ENCODE results near the gene AKR1C8.
"Not testable (repeated sequence)": the region's sequence is repeated elsewhere in the genome, so short reads cannot be mapped to it uniquely, and the experiment has no call there.

AKR1C8 gene

DNA sequence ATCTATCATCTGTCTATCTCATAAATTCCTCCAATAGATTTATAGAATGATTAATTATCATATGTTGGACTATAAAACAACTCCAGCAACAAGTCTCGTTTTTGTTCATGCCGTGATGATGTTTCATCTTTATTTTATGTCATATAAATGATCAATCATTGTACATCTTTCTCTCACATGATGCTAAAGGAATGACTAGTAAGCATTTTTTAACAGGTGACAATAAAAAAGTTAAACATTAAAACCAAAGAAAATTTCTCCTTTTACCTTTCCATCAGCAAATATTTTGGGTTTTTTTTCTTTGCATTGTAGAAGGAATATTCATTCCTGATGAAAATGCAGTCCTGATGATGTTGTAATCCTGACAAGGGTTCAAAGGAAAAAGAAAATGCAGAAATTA is 49.4 kb downstream of the AKR1C8 start:
- H3K4me3 ChIP-seq (replicated peaks in 1 of 2; ENCODE audit: low read depth in 2 of 2, low read length in 2 of 2): no peak overlapping the region
- DNase-seq (ENCODE audit: low read depth in 2 of 2): no peak
- TF ChIP-seq, protein P1, sequence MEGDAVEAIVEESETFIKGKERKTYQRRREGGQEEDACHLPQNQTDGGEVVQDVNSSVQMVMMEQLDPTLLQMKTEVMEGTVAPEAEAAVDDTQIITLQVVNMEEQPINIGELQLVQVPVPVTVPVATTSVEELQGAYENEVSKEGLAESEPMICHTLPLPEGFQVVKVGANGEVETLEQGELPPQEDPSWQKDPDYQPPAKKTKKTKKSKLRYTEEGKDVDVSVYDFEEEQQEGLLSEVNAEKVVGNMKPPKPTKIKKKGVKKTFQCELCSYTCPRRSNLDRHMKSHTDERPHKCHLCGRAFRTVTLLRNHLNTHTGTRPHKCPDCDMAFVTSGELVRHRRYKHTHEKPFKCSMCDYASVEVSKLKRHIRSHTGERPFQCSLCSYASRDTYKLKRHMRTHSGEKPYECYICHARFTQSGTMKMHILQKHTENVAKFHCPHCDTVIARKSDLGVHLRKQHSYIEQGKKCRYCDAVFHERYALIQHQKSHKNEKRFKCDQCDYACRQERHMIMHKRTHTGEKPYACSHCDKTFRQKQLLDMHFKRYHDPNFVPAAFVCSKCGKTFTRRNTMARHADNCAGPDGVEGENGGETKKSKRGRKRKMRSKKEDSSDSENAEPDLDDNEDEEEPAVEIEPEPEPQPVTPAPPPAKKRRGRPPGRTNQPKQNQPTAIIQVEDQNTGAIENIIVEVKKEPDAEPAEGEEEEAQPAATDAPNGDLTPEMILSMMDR (IDR thresholded peaks at IDR 0.05; ENCODE audit: low read depth, low read length): no peak

DNA sequence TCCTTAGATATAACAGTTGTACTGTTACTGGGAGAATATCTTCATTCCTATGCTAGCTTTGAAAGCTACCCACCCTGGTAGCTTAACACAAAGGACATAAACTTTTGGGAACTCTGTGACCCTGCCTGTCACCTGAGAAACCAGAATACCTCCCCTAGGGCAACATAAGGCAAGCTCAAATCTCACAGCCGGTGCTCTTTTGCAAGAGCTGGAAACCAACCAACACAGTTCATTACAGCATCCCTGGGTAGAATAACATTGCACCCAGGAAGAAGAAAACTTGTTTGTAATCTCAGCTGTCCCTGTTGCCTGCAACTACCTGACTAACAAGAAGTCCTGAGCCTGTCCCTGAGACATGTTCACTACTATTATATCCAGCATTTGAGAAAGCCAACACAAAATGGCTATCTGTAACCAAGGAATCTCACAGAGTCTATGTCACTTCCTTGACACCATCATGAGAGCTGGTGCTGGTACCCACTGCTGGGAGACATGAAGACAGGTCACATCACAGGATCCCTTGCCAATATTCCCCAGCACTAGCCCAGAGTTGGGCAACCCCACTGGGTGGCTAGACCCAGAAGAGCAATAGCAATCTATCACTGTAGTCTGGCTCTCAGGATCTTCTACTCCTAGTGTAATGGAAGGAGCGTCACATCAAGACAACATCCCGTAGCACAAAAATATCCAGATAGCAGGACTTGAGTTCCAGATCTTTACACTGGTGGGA is 59.5 kb downstream of the AKR1C8 start:
- TF ChIP-seq, protein P1 (IDR thresholded peaks at IDR 0.05; ENCODE audit: low read depth, low read length): no peak
- no peak overlapping the region for H3K4me3 ChIP-seq (replicated peaks in 1 of 2; ENCODE audit: low read depth in 2 of 2, low read length in 2 of 2)
- peak; percentile 4 to 19 for DNase-seq (ENCODE audit: low read depth in 2 of 2)

DNA sequence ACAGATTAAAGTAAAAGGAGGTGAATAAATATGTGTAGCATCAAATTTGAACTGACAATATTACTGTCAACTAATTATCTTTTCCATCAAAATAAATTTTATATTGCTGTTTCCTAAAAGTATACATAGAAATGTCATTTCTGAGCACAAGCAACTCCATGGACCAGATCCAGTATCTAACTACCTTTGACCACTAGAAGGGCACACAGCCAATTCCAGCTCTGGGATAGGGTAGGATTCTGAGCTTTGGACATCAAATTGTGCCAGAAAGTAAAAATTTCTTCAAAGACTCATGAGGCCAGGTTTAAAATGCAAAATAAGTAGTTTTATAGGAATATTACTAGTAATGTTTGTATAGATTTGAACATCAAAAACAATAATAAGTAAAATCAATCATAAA is 61.1 kb downstream of the AKR1C8 start:
- TF ChIP-seq, protein P1 (IDR thresholded peaks at IDR 0.05; ENCODE audit: low read depth, low read length): no peak
- no peak overlapping the region for H3K4me3 ChIP-seq (replicated peaks in 1 of 2; ENCODE audit: low read depth in 2 of 2, low read length in 2 of 2)
- no peak for DNase-seq (ENCODE audit: low read depth in 2 of 2)

DNA sequence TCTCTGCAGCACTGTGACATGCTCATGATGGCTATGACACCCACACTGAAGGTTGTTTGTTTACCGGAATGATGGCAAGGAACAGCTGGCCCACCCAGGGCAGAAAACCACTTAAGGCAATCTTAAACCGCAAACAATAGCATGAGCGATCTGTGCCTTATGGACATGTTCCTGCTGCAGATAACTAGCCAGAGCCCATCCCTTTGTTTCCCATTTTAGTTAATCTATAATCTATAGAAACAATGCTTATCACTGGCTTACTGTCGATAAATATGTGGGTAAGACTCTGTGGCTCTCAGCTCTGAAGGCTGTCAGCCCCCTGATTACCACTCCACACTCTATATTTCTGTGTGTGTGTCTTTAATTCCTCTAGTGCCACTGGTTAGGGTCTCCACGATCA is 65.0 kb downstream of the AKR1C8 start:
- H3K4me3 ChIP-seq (replicated peaks in 1 of 2; ENCODE audit: low read depth in 2 of 2, low read length in 2 of 2); DNase-seq (ENCODE audit: low read depth in 2 of 2): not testable (repeated sequence)

DNA sequence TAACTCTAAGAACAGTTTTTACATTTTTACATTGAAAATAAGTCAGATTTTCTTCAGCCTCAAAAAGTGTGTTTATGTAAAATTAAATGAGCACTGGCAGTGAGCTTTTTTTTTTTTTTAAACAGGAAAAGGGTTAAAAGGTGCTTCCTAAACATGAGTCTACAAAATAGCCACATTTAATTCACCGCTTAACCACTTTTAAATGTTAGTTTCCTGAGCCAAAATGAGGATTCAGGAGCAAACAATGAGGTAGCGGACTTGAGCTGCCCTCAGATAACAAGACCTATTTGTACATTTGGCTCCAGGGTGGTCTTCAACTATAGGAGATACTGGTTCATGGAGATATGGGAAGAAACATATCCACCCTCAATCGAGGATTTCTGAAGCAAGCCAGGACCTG is 67.9 kb downstream of the AKR1C8 start:
- TF ChIP-seq, protein P1 (IDR thresholded peaks at IDR 0.05; ENCODE audit: low read depth, low read length): no peak
- no peak for DNase-seq (ENCODE audit: low read depth in 2 of 2)
- no peak overlapping the region for H3K4me3 ChIP-seq (replicated peaks in 1 of 2; ENCODE audit: low read depth in 2 of 2, low read length in 2 of 2)

DNA sequence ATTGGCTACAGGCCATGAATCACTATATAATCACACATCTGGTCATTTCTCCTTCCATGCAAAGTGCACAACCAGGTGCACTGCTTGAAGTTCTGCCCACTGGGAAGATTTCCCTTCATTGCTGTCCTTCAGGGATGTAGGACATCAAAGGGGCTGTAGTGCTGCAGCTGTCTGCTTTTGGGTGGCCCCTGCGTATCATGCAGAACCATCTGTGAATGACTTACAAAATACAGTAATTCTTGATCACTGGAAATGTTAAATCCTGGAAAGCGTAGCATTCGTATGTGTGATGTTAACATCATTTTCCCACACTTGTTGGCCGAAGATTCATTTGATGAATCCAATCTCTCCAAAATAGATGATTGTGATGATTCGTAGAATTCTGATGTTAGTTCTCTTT is 68.3 kb downstream of the AKR1C8 start:
- no peak overlapping the region for H3K4me3 ChIP-seq (replicated peaks in 1 of 2; ENCODE audit: low read depth in 2 of 2, low read length in 2 of 2)
- no peak for DNase-seq (ENCODE audit: low read depth in 2 of 2)
- TF ChIP-seq, protein P1 (IDR thresholded peaks at IDR 0.05; ENCODE audit: low read depth, low read length): no peak

DNA sequence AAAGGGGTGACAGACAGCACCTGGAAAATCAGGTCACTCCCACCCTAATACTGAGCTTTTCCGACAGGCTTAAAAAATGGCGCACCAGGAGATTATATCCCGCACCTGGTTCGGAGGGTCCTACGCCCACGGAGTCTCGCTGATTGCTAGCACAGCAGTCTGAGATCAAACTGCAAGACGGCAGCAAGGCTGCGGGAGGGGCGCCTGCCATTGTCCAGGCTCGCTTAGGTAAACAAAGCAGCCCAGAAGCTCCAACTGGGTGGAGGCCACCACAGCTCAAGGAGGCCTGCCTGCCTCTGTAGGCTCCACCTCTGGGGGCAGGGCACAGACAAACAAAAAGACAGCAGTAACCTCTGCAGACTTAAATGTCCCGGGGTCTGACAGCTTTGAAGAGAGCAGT is 75.1 kb downstream of the AKR1C8 start:
- DNase-seq (ENCODE audit: low read depth in 2 of 2); H3K4me3 ChIP-seq (replicated peaks in 1 of 2; ENCODE audit: low read depth in 2 of 2, low read length in 2 of 2): not testable (repeated sequence)
